Measurements from ENCODE around the gene TH. TPM values are rescaled to one million over a fixed set of nuclear protein-coding genes. Genes with fewer than 3 reads are reported as not detected.

Gene TH
- total RNA-seq, 2 donors from 2014 or later, result not detected

DNA sequence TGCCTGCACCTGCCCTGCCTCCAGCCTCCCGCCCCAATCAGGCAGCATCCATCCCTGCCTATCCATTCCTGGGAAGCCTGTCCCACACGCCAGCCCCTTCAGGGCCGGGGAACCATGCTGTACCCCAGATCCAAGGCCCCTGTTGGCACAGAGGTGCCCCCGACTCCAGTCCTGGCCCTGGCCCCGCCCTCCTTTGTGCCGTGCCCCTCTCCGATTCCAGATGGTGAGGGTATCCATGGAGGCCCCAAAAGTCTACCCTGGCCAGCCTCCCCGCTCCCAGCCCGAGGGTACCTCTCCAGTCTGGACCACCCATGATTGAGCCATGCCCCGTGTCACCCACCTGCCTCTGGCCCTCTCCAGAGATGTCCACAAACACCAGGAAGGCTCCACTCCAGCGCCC lies 2.7 kb upstream of the TH start:
- Histone ChIP-seq H3K27me3 (replicated peaks; ENCODE audit: insufficient read depth) (no peaks in the 10 kb centered on the region), H3K4me1 (ENCODE audit: control insufficient read depth in 1 of 2, low read depth in 2 of 2) (no peaks in the 10 kb centered on the region), H3K36me3 (no peaks in the 10 kb centered on the region), H3K9me3 (no peaks in the 10 kb centered on the region), H3K4me3 (no peak overlapping the region), H3K27ac (no peak overlapping the region)
- ATAC-seq (ENCODE audit: insufficient number of reproducible peaks, low FRiP score, low read depth), result no peak
- no peak for DNase-seq (ENCODE audit: low spot score)
- TF ChIP-seq, protein P1, sequence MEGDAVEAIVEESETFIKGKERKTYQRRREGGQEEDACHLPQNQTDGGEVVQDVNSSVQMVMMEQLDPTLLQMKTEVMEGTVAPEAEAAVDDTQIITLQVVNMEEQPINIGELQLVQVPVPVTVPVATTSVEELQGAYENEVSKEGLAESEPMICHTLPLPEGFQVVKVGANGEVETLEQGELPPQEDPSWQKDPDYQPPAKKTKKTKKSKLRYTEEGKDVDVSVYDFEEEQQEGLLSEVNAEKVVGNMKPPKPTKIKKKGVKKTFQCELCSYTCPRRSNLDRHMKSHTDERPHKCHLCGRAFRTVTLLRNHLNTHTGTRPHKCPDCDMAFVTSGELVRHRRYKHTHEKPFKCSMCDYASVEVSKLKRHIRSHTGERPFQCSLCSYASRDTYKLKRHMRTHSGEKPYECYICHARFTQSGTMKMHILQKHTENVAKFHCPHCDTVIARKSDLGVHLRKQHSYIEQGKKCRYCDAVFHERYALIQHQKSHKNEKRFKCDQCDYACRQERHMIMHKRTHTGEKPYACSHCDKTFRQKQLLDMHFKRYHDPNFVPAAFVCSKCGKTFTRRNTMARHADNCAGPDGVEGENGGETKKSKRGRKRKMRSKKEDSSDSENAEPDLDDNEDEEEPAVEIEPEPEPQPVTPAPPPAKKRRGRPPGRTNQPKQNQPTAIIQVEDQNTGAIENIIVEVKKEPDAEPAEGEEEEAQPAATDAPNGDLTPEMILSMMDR (IDR thresholded peaks at IDR 0.05), result no peak

DNA sequence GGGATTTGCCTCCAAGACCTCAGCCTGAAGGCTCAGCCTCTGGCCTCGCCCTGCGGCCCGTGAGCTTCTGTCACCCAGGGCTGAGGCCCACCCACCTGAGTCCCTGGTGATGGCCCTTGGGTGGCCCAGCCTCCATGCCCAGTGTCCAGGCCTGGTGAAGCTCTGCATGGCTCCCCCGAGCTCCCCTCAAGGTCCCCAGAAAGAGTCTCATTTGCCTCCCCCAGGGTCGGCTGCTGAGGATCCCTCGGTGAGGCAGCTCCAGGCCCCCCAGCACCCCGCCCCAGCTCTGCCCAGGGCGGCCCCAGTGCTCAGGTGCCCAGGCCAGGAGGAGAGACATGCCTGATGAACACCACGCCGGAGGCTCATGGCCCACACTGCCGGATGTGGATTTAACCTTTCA lies 2.1 kb upstream of the TH start:
- Histone ChIP-seq H3K36me3 (no peaks in the 10 kb centered on the region), H3K27ac (no peak overlapping the region), H3K9me3 (no peaks in the 10 kb centered on the region), H3K4me1 (ENCODE audit: control insufficient read depth in 1 of 2, low read depth in 2 of 2) (no peaks in the 10 kb centered on the region), H3K27me3 (replicated peaks; ENCODE audit: insufficient read depth) (no peaks in the 10 kb centered on the region), H3K4me3 (no peak overlapping the region)
- ATAC-seq (ENCODE audit: insufficient number of reproducible peaks, low FRiP score, low read depth) (no peak), DNase-seq (ENCODE audit: low spot score) (no peak)
- TF ChIP-seq, protein P1 (IDR thresholded peaks at IDR 0.05), result no peak

DNA sequence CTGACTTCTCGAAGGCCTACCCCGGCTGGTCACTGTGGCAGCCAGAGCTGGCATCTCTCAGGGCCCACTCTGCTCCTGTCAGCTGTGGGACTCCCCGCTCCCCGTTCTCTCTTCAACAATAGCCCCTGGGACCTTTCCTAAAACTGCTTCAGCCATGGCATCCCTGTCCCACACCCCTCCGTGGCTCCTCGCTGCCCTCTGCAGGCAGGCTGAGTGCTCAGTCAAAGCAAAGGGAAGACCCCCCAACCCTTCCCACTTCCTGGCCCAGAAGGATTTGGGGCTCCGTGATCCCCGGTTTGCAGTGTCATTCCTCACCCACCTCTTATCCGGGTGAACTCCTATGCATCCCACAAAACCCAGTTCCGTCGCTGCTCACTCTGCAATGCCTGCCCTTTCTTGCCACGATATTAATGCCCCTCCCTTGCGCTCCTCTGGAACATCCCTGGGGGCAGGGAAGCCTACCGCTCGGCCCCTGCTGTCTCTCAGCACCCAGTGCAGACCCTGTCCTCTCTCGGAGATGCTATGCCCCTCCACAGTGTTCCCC lies 1.6 kb upstream of the TH start:
- no peak overlapping the region for H3K4me3 ChIP-seq
- no peak overlapping the region for H3K27ac ChIP-seq
- H3K9me3 ChIP-seq, result no peaks in the 10 kb centered on the region
- DNase-seq (ENCODE audit: low spot score) (no peak), ATAC-seq (ENCODE audit: insufficient number of reproducible peaks, low FRiP score, low read depth) (no peak)
- H3K4me1 ChIP-seq (ENCODE audit: control insufficient read depth in 1 of 2, low read depth in 2 of 2), result no peaks in the 10 kb centered on the region
- TF ChIP-seq, protein P1 (IDR thresholded peaks at IDR 0.05), result no peak
- no peaks in the 10 kb centered on the region for H3K36me3 ChIP-seq
- no peaks in the 10 kb centered on the region for H3K27me3 ChIP-seq (replicated peaks; ENCODE audit: insufficient read depth)

DNA sequence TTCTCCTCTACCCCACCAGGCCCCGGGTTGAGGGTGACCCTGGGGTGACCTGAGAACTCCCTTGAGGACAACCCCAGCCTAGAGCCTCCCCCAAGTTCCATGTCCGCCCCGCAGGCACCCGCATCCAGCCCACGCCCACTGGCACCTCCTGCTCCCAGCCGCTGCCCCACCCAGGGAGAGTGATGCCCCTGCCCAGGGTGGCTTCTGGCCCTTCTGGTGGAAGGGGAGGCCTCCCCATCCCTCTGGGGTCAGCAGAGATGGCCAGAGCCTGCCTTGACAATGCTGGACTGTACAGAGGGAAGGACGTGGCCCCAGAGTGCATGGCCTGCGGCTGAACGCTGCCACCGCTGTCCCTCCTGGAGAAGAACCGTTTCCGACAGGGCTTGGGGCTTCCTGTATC lies 1.1 kb upstream of the TH start:
- ATAC-seq (ENCODE audit: insufficient number of reproducible peaks, low FRiP score, low read depth) (no peak), DNase-seq (ENCODE audit: low spot score) (no peak)
- no peak overlapping the region for H3K4me3 ChIP-seq
- H3K36me3 ChIP-seq, result no peaks in the 10 kb centered on the region
- no peak overlapping the region for H3K27ac ChIP-seq
- no peaks in the 10 kb centered on the region for H3K27me3 ChIP-seq (replicated peaks; ENCODE audit: insufficient read depth)
- TF ChIP-seq, protein P1 (IDR thresholded peaks at IDR 0.05), result no peak
- no peaks in the 10 kb centered on the region for H3K9me3 ChIP-seq
- H3K4me1 ChIP-seq (ENCODE audit: control insufficient read depth in 1 of 2, low read depth in 2 of 2), result no peaks in the 10 kb centered on the region

DNA sequence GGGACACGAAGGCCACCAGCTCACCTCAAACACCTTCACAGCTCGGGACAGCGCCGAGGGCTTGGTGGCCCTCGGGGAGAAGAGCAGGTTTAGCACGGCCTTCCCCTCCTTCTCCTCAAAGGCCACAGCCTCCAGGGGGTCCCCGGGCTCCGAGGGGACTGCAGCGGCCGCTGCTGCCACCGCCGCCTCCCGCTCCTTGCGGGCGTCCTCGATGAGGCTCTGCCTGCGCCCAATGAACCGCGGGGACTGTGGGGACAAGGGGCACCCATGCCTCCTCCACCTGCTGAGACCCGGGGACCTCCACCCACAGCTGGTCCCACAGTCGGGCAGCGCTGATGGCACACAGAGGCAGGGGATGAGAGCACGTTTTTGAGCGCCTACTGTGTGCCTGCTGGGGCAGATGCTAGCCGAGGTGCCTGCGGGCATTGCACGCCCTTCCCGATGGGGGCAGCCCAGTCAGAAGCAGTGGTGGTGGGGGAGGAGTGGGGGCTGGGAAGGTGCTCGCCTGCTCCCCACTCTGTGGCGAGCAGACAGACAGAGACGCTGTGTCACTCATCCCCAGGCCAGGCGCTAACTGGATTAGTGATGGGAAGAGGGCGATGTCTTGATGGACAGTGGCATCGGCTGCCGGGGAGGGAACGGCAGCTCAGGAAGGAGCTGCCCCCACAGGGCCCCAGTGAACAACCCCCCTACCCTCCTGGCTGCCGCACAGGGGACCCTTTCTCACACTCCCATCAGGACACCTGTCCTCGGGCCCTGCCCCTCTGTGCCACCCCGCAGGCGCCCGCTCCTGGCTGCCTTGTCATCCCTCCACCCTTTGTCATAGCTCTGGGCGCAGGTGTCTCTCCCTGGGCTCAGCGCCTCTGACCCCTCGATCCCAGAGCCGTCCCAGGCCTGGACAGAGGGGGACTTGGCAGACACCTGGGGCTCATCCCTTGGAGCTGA lies 1.7 kb downstream of the TH start:
- H3K27me3 ChIP-seq (replicated peaks; ENCODE audit: insufficient read depth), result peaks cover 6% of the 10 kb centered on the region
- no peak for DNase-seq (ENCODE audit: low spot score)
- TF ChIP-seq, protein P1 (IDR thresholded peaks at IDR 0.05), result no peak
- no peaks in the 10 kb centered on the region for H3K36me3 ChIP-seq
- H3K4me3 ChIP-seq, result no peak overlapping the region
- no peak overlapping the region for H3K27ac ChIP-seq
- no peak for ATAC-seq (ENCODE audit: insufficient number of reproducible peaks, low FRiP score, low read depth)
- H3K9me3 ChIP-seq, result no peaks in the 10 kb centered on the region
- peaks cover 0 to 6% of the 10 kb centered on the region in 2 donors for H3K4me1 ChIP-seq (ENCODE audit: control insufficient read depth in 1 of 2, low read depth in 2 of 2)

All from thoracic aorta (tissue), 2 donors.